Natural killer cell (primary cell): Measurements from ENCODE around the gene FRRS1. TPM values are rescaled to one million over a fixed set of nuclear protein-coding genes. Genes with fewer than 3 reads are reported as not detected.

Experiments used
- ATAC-seq, 3 donors: fragments of 150-1000 bp in 2 of 3; fragments of 200-7000 bp in 1 of 3; cut with Tn5 transposase; 1 replicate in 1 of 3; 2 replicates in 2 of 3; pipeline ENCODE4 v1.10.0; 2021; ENCODE audit warnings: mild to moderate bottlenecking in 2 of 3, moderate library complexity in 2 of 3
- DNase-seq, 2 donors: peaks; one replicate each; pipeline versions ENCODE4 v3.0.0 to v3.0.0-alpha.2; 2013 to 2021; ENCODE audit warnings: mixed read lengths in 1 of 2
- H3K27ac ChIP-seq: one replicate; pipeline ENCODE4 v1.5.1; 2013; ENCODE audit warnings: mild to moderate bottlenecking, low read length
- H3K27me3 ChIP-seq: one replicate; pipeline ENCODE4 v1.6.1; 2013; ENCODE audit warnings: low read length; ENCODE audit not compliant: control insufficient read depth, insufficient read depth
- H3K36me3 ChIP-seq: one replicate; pipeline ENCODE4 v1.6.1; 2013; ENCODE audit warnings: low read length; ENCODE audit not compliant: control insufficient read depth, insufficient read depth
- H3K4me1 ChIP-seq: one replicate; pipeline ENCODE4 v1.6.1; 2013; ENCODE audit warnings: low read length; ENCODE audit not compliant: control insufficient read depth, insufficient read depth
- H3K4me3 ChIP-seq: one replicate; pipeline ENCODE4 v1.5.1; 2013; ENCODE audit warnings: low read length
- H3K9me3 ChIP-seq: one replicate; pipeline ENCODE4 v1.6.1; 2013; ENCODE audit warnings: low read length; ENCODE audit not compliant: control insufficient read depth, insufficient read depth
- H3K27ac Mint-ChIP-seq, 2 donors: one replicate each; pipeline ENCODE4 v1.8.0; 2022; ENCODE audit warnings: mild to moderate bottlenecking in 2 of 2, mixed read lengths in 2 of 2, moderate library complexity in 1 of 2
- H3K27me3 Mint-ChIP-seq, 2 donors: one replicate each; pipeline ENCODE4 v1.8.0; 2022; ENCODE audit warnings: low read depth in 2 of 2, mixed read lengths in 2 of 2
- H3K36me3 Mint-ChIP-seq: one replicate; pipeline ENCODE4 v1.8.0; 2022; ENCODE audit warnings: mixed read lengths
- H3K4me1 Mint-ChIP-seq, 2 donors: one replicate each; pipeline ENCODE4 v1.8.0; 2022; ENCODE audit warnings: mixed read lengths in 2 of 2
- H3K4me3 Mint-ChIP-seq: one replicate; pipeline ENCODE4 v1.8.0; 2022; ENCODE audit warnings: mild to moderate bottlenecking, moderate library complexity, mixed read lengths
- H3K9me3 Mint-ChIP-seq, 2 donors: one replicate each; pipeline ENCODE4 v1.8.0; 2022; ENCODE audit warnings: mixed read lengths in 2 of 2
- CTCF ChIP-seq: fragments of 200-600 bp; IDR thresholded peaks from one replicate; pipeline ENCODE4 v1.8.0; 2022; ENCODE audit warnings: antibody characterized with exemption
- WGBS: methylation state at CpG from one replicate; pipeline ENCODE4 v1.1.7; 2013; ENCODE audit warnings: missing lambda C conversion rate; ENCODE audit not compliant: insufficient coverage; 5-methylcytosine and 5-hydroxymethylcytosine counted together
- intact Hi-C: fragments of 100-400 bp; cut with micrococcal nuclease; formaldehyde crosslinking; loops from one replicate; pipeline ENCODE4 v1.14.2; 2022
- total RNA-seq, 4 donors: library from RNA; stranded (reverse); fragments of 120-200 nt in 1 of 4; gene quantifications; one replicate each; pipeline versions ENCODE4 v1.2.3 to v1.2.4, GENCODE V29; 2013 to 2022

The FRRS1 gene
- total RNA-seq, 3 donors from 2014 or later (not counting 1 experiment from before 2014, with no cell fraction given) = 1.0 to 3.3 (median 3.0) TPM

- no peak for ATAC-seq
These were observed 5.1 kb upstream of the FRRS1 start for GRCh38 chr1:99771513-99771918.

GRCh38 chr1:99768524-99769245, 2.2 kb upstream of the FRRS1 start:
- DNase-seq = no peak
- peaks cover 0 to 3% of the 10 kb centered on the region in 2 donors for H3K27me3 Mint-ChIP-seq

More at GRCh38 chr1:99771513-99771918, 5.1 kb upstream of the FRRS1 start:
- intact Hi-C loops = no loop called here
- H3K27ac Mint-ChIP-seq = no peak overlapping the region
- Histone ChIP-seq H3K4me1 (no peaks in the 10 kb centered on the region), H3K4me3 (no peak overlapping the region), H3K27ac (no peak overlapping the region), H3K27me3 (no peaks in the 10 kb centered on the region), H3K9me3 (no peaks in the 10 kb centered on the region), H3K36me3 (no peaks in the 10 kb centered on the region)
- H3K36me3 Mint-ChIP-seq = no peaks in the 10 kb centered on the region
- H3K27me3 Mint-ChIP-seq = peaks cover 0 to 3% of the 10 kb centered on the region in 2 donors
- DNase-seq = no peak
- H3K4me1 Mint-ChIP-seq = peaks cover under 1 to 2% of the 10 kb centered on the region in 2 donors
- no peaks in the 10 kb centered on the region for H3K9me3 Mint-ChIP-seq
- H3K4me3 Mint-ChIP-seq = no peak overlapping the region
- no peak for TF ChIP-seq CTCF

GRCh38 chr1:99768104-99768503, 1.7 kb upstream of the FRRS1 start:
- DNase-seq (no peak), ATAC-seq (no peak)
- no peak for TF ChIP-seq CTCF
- Mint-ChIP-seq H3K4me1 (peaks cover 5 to 11% of the 10 kb centered on the region in 2 donors), H3K27me3 (peaks cover 0 to 3% of the 10 kb centered on the region in 2 donors), H3K9me3 (no peaks in the 10 kb centered on the region), H3K4me3 (no peak overlapping the region), H3K36me3 (no peaks in the 10 kb centered on the region), H3K27ac (no peak overlapping the region)
- Histone ChIP-seq H3K9me3 (no peaks in the 10 kb centered on the region), H3K36me3 (no peaks in the 10 kb centered on the region), H3K27ac (no peak overlapping the region), H3K27me3 (no peaks in the 10 kb centered on the region), H3K4me1 (no peaks in the 10 kb centered on the region), H3K4me3 (no peak overlapping the region)
- WGBS = 100% methylated on average over 1 of the region's 3 CpGs
- intact Hi-C loops = no loop called here

More at GRCh38 chr1:99768524-99769245, 2.2 kb upstream of the FRRS1 start:
- Mint-ChIP-seq H3K4me3 (no peak overlapping the region), H3K27ac (no peak overlapping the region), H3K4me1 (peaks cover 5 to 11% of the 10 kb centered on the region in 2 donors), H3K9me3 (no peaks in the 10 kb centered on the region), H3K36me3 (no peaks in the 10 kb centered on the region)
- no peak for ATAC-seq
- H3K9me3 ChIP-seq = no peaks in the 10 kb centered on the region
- H3K4me3 ChIP-seq = no peak overlapping the region
- H3K27me3 ChIP-seq = no peaks in the 10 kb centered on the region
- 84% methylated on average over 4 of the region's 6 CpGs for WGBS
- no peak for TF ChIP-seq CTCF
- H3K36me3 ChIP-seq = no peaks in the 10 kb centered on the region
- H3K4me1 ChIP-seq = no peaks in the 10 kb centered on the region
- H3K27ac ChIP-seq = no peak overlapping the region
- intact Hi-C loops = no loop called here

- no peaks in the 10 kb centered on the region for H3K36me3 Mint-ChIP-seq
- H3K27me3 ChIP-seq = no peaks in the 10 kb centered on the region
- no peaks in the 10 kb centered on the region for H3K9me3 Mint-ChIP-seq
- no peak overlapping the region for H3K27ac ChIP-seq
- H3K27ac Mint-ChIP-seq = no peak overlapping the region
- no peaks in the 10 kb centered on the region for H3K4me1 ChIP-seq
- no peak overlapping the region for H3K4me3 ChIP-seq
- TF ChIP-seq CTCF = no peak
- peak overlapping the region; percentile 41 for H3K4me3 Mint-ChIP-seq
- no peak for DNase-seq
- H3K36me3 ChIP-seq = no peaks in the 10 kb centered on the region
- no peaks in the 10 kb centered on the region for H3K9me3 ChIP-seq
- intact Hi-C loops = no loop called here
- H3K27me3 Mint-ChIP-seq = peaks cover 0 to 3% of the 10 kb centered on the region in 2 donors
- peaks cover 5 to 11% of the 10 kb centered on the region in 2 donors for H3K4me1 Mint-ChIP-seq
- ATAC-seq = no peak
- 90% methylated on average over 1 of the region's 1 CpG for WGBS
These were observed 1.5 kb downstream of the FRRS1 start for GRCh38 chr1:99764909-99765308.
